ENCODE data around the gene VWCE.
"Not testable (repeated sequence)": the region's sequence is repeated elsewhere in the genome, so short reads cannot be mapped to it uniquely, and the experiment has no call there.

The VWCE gene

DNA sequence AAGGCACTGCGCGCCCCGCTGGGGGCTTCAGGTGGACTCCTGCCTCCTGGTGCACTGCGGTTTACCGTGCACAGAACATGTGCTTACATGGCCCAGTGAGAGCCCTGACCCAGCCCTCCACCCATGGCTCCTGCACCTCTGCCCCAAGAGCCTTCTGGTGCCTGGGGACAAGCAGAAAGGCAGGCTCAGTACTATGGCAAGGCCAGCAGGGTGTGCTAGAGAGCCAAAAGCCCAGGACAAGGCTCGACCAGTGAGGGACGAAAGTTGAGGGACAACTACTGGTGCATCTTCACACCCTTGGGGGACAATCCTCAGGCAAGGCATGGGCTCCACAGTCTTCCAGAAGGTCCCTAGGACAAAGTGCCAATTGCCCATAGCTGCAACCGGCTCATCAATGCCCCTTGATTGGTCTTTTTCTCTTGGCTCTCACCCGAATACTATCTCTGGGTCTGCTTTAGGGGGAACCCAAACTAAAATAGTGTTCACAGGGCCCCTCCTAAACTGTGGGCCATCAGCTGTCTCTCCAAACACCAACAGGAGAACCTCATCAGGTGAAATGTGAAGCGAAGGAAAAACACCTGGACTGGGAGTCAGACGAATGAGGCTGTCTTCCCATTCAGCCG lies 40.6 kb downstream of the VWCE start:
- TF ChIP-seq, protein P1, sequence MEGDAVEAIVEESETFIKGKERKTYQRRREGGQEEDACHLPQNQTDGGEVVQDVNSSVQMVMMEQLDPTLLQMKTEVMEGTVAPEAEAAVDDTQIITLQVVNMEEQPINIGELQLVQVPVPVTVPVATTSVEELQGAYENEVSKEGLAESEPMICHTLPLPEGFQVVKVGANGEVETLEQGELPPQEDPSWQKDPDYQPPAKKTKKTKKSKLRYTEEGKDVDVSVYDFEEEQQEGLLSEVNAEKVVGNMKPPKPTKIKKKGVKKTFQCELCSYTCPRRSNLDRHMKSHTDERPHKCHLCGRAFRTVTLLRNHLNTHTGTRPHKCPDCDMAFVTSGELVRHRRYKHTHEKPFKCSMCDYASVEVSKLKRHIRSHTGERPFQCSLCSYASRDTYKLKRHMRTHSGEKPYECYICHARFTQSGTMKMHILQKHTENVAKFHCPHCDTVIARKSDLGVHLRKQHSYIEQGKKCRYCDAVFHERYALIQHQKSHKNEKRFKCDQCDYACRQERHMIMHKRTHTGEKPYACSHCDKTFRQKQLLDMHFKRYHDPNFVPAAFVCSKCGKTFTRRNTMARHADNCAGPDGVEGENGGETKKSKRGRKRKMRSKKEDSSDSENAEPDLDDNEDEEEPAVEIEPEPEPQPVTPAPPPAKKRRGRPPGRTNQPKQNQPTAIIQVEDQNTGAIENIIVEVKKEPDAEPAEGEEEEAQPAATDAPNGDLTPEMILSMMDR (conservative IDR thresholded peaks at IDR 0.05; ENCODE audit: low read depth, low read length), result peak; percentile 98
- no peak overlapping the region for H3K4me3 ChIP-seq (ENCODE audit: low read depth, low read length)
- peak; percentile 72 for DNase-seq (ENCODE audit: low read depth)

DNA sequence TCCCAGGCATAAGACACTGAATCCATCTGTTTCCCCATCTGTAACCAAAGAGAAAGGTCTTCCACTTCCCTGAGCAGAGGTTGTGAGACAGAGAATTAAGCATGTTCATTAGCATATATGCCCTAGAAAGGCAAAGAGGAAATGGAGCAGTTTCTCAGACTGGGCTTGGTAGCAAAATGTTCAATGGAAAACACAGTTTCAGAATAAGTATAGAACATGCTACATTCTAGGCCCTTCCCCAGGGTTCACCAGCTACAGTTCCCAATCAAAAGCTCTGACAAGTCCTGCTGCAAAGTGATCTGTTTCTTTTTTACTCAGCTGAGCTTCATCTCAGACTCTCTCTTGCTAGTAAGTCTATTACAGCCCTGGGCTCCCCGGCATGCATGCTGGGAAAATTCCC lies 42.8 kb downstream of the VWCE start:
- not testable (repeated sequence) for DNase-seq (ENCODE audit: low read depth); H3K4me3 ChIP-seq (ENCODE audit: low read depth, low read length)

DNA sequence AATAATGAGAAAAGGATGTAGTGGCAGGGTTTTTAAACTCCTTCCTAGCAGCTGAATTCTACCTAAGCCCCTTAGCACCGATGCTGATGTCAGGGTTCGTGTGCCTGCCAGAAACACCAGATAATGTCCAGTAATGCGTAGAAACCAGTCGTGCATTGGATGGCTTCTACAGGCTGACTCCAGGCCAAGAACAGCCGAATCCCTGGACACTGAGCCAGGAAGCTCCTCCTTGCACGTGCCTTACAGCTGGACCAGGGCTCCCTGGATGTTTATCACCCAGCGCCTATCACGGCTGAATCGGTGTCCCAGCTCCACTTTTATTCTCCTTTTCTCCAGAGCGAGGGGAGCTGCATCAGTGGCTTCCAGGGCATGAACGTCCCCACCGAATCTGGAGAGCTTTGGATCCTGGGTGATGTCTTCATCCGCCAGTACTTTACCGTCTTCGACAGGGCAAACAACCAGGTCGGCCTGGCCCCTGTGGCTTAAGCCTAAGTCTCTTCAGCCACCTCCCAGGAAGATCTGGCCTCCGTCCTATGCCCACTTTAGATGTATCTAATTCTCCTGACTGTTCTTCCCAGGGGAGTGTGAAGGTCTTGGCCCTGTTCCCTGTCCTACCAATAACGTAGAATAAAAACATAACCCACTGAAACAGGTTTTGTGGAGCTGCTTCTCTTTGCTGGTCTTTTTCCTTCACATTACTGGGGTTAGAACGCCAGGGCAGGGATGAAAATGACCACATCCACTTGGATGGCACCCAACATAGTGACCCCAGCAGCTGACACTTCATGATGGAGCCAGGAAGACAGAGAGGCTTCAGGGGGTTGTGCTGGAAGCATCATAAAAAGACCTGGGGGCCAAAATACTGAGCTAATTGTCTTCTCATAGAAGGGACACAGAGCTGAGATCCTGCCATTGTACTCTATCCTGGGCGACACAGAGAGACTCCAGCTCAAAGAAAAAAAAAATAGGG lies 44.0 kb downstream of the VWCE start:
- DNase-seq (ENCODE audit: low read depth); H3K4me3 ChIP-seq (ENCODE audit: low read depth, low read length): not testable (repeated sequence)

DNA sequence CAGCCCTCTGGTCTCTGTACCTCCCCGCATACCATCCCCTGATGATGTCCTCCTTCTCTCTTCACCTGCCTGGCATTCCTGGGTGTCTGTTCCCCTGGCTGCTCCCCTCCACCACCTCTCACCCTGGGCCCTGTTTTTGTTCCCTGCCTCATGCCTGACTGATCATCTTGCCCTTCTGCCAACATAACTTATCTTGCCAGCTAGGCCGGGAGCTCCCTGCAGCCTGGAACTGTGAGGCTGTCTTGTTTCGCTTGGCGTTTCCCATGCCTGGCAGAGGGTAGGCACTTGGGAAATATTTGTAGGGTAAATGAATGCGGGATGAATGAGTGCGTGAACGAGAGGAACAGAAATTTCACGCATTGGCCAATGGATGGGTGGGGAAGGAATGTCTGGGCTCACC lies 45.9 kb downstream of the VWCE start:
- H3K4me3 ChIP-seq (ENCODE audit: low read depth, low read length); DNase-seq (ENCODE audit: low read depth): not testable (repeated sequence)

DNA sequence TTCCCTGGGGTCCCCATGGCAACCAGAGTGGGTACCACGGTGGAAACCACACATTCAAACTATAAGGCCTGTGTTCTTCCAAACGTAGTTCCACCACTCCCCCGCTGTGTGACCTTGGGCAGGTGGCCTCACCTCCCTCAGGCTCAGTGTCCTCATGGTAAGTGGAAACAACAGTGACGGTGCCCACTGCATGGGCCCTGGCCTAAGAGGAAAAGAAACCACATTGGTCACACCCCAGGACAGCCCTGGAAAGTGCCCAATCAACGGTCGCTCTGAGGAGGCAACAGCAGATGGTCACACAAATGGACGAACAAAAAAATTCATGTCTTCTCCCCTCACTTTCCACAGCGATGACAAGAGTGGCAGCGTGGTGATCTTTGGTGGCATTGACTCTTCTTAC lies 47.0 kb downstream of the VWCE start:
- not testable (repeated sequence) for H3K4me3 ChIP-seq (ENCODE audit: low read depth, low read length); DNase-seq (ENCODE audit: low read depth)

DNA sequence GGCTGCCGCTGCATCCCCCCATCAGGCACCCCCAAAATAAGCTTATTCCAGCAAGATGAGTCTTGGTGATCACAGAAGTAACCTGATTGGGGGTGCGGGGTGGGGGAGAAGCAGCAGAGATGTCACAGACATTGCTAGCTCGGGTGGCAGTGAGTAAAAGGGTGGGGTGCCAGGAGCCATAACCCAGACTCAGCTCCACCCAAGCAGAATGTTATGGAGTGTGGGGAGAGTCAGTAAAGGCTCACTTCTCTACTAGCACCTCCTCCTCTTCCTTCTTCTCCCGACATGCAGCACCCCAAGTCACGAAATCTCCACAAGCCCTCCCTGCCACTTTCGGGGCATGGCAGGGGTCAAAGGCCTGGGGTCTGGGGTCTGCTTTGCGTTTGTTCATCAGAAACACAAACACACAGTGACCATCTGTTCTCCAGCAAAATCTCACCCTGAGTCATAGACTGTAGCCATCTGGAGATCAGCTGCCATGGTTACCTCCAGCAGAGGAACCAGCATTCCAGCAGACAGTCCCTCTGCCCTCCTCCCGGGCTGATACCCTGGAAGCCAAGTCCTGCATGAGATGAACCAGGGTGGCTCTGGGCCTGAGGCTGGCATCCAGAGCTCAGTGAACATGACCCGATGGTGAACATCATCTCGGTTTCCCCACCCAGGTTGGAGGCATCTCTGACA lies 49.7 kb downstream of the VWCE start:
- H3K4me3 ChIP-seq (ENCODE audit: low read depth, low read length); DNase-seq (ENCODE audit: low read depth): not testable (repeated sequence)

DNA sequence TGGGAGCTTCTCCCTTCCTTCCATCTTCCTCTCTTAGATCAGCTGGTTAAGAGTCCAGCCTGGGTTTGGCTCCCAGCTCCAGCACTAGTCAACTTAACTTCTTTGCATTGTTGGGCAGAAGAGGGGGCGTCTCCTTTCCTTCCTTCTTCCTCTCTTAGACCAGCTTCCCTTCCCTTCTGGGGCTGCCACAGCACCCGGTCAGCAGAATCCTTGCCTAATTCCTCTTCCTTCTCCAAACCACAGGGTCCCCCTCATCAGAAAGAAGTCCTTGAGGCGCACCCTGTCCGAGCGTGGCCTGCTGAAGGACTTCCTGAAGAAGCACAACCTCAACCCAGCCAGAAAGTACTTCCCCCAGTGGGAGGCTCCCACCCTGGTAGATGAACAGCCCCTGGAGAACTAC lies 53.6 kb downstream of the VWCE start:
- not testable (repeated sequence) for H3K4me3 ChIP-seq (ENCODE audit: low read depth, low read length)

DNA sequence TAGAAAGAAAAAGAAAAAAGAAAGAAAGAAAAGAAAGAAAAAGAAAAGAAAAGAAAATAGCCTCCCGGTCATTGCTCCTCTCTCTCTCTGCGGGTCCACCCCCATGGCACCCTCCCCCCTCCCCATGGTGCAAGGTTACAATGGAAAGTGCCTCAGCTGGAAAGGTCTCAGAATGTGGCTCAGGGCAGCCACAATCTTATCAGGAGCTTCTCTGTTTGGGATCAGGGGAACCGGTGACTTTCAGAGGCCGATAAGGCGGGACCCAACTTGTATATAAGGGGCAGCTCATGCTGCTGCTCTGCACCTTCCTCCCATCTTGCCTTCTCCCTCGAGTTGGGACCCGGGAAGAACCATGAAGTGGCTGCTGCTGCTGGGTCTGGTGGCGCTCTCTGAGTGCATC lies 54.2 kb downstream of the VWCE start, which contains the start of gene PGA5:
PGA5 (plus strand) TSS at position 301 of the 400 bp plus-strand sequence; CDS start at position 353, 52 bp downstream.
- not testable (repeated sequence) for H3K4me3 ChIP-seq (ENCODE audit: low read depth, low read length); DNase-seq (ENCODE audit: low read depth)

More for the DNA sequence above, 53.6 kb downstream of the VWCE start:
- DNase-seq (ENCODE audit: low read depth), result not testable (repeated sequence)

DNA sequence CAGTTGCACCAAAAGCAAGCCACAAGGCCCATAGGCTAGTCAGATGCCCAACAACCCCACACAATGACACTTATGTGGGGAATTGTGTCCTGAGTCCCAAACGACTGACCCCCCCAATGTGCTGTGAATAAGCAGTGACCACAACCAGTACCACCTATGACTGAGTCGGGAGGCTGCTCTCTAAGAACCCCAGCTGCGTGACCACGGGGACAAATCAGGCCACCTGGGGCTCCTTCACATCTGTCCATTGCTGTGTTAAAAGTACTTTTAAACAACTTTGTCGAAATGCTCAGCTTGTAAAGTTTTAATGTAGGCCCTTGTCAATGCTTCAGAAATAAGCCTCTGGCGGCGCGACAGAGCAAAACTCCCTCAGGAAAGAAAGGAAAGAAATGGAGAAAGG lies 54.8 kb downstream of the VWCE start:
- H3K4me3 ChIP-seq (ENCODE audit: low read depth, low read length); DNase-seq (ENCODE audit: low read depth): not testable (repeated sequence)

DNA sequence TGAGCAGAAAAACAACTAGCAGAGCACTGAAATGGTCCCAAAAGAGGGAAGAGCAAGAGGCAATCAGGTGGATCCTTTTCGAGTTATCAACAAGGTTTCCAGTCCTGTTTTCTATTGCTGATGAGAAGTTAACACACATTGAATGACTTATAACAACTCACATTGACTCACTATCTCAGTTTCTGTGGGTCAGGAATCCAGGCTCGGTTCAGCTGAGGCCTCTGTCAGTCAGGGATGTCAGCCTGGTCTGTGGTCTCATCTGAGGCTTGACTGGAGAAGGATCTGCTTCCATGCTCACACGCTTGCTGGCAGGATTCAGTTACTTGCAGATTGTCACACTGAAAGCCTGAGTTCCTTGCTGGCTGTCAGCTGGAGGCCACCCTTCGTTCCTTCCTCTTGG lies 58.0 kb downstream of the VWCE start:
- DNase-seq (ENCODE audit: low read depth); H3K4me3 ChIP-seq (ENCODE audit: low read depth, low read length): not testable (repeated sequence)

DNA sequence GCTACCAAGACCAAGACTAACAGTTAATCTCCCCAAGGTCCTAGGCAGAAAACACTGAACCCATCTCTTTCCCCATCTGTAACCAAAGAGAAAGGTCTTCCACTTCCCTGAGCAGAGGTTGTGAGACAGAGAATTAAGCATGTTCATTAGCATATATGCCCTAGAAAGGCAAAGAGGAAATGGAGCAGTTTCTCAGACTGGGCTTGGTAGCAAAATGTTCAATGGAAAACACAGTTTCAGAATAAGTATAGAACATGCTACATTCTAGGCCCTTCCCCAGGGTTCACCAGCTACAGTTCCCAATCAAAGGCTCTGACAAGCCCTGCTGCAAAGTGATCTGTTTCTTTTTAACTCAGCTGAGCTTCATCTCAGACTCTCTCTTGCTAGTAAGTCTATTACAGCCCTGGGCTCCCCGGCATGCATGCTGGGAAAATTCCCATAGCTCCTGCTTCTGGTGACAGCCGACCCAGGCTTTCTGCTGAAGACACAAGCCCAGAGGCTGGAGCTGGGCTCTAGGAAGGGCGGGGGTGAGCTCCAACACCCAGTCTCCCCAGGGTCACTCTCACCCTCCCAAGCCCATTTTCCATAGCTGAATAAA lies 62.5 kb downstream of the VWCE start:
- not testable (repeated sequence) for H3K4me3 ChIP-seq (ENCODE audit: low read depth, low read length); DNase-seq (ENCODE audit: low read depth)

DNA sequence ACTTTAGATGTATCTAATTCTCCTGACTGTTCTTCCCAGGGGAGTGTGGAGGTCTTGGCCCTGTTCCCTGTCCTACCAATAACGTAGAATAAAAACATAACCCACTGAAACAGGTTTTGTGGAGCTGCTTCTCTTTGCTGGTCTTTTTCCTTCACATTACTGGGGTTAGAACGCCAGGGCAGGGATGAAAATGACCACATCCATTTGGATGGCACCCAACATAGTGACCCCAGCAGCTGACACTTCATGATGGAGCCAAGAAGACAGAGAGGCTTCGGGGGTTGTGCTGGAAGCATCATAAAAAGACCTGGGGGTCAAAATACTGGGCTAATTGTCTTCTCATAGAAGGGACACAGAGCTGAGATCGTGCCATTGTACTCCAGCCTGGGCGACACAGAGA lies 63.5 kb downstream of the VWCE start:
- not testable (repeated sequence) for DNase-seq (ENCODE audit: low read depth); H3K4me3 ChIP-seq (ENCODE audit: low read depth, low read length)

DNA sequence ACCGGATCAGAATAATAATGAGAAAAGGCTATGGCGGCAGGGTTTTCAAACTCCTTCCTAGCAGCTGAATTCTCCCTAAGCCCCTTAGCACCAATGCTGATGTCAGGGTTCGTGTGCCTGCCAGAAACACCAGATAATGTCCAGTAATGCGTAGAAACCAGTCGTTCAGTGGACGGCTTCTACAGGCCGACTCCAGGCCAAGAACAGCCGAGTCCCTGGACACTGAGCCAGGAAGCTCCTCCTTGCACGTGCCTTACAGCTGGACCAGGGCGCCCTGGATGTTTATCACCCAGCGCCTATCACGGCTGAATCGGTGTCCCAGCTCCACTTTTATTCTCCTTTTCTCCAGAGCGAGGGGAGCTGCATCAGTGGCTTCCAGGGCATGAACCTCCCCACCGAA lies 64.1 kb downstream of the VWCE start:
- DNase-seq (ENCODE audit: low read depth); H3K4me3 ChIP-seq (ENCODE audit: low read depth, low read length): not testable (repeated sequence)

DNA sequence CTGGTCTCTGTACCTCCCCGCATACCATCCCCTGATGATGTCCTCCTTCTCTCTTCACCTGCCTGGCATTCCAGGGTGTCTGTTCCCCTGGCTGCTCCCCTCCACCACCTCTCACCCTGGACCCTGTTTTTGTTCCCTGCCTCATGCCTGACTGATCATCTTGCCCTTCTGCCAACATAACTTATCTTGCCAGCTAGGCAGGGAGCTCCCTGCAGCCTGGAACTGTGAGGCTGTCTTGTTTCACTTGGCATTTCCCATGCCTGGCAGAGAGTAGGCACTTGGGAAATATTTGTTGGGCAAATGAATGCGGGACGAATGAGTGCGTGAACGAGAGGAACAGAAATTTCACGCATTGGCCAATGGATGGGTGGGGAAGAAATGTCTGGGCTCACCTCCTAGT lies 65.7 kb downstream of the VWCE start:
- not testable (repeated sequence) for H3K4me3 ChIP-seq (ENCODE audit: low read depth, low read length); DNase-seq (ENCODE audit: low read depth)

DNA sequence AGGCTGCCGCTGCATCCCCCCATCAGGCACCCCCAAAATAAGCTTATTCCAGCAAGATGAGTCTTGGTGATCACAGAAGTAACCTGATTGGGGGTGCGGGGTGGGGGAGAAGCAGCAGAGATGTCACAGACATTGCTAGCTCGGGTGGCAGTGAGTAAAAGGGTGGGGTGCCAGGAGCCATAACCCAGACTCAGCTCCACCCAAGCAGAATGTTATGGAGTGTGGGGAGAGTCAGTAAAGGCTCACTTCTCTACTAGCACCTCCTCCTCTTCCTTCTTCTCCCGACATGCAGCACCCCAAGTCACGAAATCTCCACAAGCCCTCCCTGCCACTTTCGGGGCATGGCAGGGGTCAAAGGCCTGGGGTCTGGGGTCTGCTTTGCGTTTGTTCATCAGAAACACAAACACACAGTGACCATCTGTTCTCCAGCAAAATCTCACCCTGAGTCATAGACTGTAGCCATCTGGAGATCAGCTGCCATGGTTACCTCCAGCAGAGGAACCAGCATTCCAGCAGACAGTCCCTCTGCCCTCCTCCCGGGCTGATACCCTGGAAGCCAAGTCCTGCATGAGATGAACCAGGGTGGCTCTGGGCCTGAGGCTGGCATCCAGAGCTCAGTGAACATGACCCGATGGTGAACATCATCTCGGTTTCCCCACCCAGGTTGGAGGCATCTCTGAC lies 68.5 kb downstream of the VWCE start:
- not testable (repeated sequence) for H3K4me3 ChIP-seq (ENCODE audit: low read depth, low read length); DNase-seq (ENCODE audit: low read depth)

DNA sequence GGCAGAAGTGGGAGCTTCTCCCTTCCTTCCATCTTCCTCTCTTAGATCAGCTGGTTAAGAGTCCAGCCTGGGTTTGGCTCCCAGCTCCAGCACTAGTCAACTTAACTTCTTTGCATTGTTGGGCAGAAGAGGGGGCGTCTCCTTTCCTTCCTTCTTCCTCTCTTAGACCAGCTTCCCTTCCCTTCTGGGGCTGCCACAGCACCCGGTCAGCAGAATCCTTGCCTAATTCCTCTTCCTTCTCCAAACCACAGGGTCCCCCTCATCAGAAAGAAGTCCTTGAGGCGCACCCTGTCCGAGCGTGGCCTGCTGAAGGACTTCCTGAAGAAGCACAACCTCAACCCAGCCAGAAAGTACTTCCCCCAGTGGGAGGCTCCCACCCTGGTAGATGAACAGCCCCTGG lies 72.4 kb downstream of the VWCE start:
- not testable (repeated sequence) for DNase-seq (ENCODE audit: low read depth); H3K4me3 ChIP-seq (ENCODE audit: low read depth, low read length)

DNA sequence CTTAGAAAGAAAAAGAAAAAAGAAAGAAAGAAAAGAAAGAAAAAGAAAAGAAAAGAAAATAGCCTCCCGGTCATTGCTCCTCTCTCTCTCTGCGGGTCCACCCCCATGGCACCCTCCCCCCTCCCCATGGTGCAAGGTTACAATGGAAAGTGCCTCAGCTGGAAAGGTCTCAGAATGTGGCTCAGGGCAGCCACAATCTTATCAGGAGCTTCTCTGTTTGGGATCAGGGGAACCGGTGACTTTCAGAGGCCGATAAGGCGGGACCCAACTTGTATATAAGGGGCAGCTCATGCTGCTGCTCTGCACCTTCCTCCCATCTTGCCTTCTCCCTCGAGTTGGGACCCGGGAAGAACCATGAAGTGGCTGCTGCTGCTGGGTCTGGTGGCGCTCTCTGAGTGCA lies 73.1 kb downstream of the VWCE start, which contains the start of gene PGA4:
PGA4 (plus strand) TSS at position 301 of the 400 bp plus-strand sequence; CDS start at position 355, 54 bp downstream.
- DNase-seq (ENCODE audit: low read depth); H3K4me3 ChIP-seq (ENCODE audit: low read depth, low read length): not testable (repeated sequence)
